GM19452 (cell line): ENCODE measurements around the gene GJD3.

ENCODE experiments used
- ATAC-seq: cut with Tn5 transposase; IDR thresholded peaks from one replicate; pipeline ENCODE4 v1.9.1; 2021; ENCODE audit not compliant: unreplicated experiment

GJD3 gene

GRCh38 chr17:40313668-40314583 is 50.6 kb downstream of the GJD3 start:
- no peak for ATAC-seq
